NCI-H1417 (cell line): ENCODE data around the gene FAM3A.

Source experiments
- DNase-seq, 3 experiments: peaks; one replicate each; lab custom pipeline; 2025; lab: John Stamatoyannopoulos, UW

Gene FAM3A

DNA sequence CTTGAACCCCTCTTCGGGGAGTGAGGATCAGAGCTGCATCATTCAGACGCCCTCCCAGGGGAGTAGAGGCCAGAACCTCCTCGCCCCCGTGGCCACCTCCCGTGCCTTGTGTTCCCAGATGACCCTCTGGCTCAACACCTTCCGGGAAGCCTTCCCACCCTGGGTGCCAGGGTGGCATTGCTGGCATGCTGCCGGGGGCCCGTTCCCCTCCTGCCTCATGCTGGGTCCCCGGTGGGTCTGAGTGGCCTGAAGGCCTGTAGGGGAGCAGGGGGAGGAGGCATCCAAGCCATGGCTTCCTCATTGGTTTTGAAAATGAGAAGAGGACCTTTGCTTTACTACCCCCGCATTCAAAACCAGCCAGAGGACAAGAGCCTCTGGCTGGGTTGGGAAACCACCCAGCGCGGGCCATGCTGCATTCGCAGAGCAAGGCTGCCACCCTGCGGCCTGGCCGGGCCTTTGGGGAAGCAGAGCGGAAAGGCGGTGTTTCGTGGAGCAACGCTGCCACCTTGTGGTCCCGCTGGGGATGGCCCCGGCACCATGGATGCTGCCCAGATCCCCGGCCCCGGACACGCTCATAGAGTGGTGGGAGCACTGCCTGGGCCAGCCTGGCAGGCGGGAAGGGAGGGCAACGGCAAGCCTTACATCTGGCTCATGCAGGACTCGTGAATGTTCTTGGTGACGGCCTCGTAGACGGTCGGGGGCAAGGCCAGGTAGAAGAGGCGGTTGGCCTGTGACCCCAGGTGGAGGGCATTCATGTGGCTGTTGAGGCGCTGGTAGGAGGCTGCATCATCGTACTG is 18.7 kb upstream of the FAM3A start:
- peak; percentile 73 to 93 (median 86) for DNase-seq

DNA sequence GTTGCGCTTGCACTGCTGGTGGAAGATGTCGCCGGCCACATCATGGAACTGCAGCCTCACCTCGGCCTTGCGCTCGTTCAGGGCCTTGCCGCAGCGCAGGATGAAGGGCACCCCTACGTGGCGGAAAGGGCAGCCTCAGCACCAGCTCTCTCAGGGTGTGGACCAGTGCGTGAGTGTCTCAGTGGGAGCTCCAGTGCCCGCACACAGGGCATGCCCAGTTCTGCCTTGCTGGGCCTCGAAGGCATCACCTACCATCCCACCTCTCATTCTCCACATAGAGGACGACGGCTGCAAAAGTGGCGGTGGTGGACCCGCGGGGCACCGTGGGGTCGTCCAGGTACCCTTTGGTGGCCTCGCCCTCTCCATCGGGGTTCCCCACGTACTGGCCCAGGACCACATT is 16.7 kb upstream of the FAM3A start:
- no peak for DNase-seq

DNA sequence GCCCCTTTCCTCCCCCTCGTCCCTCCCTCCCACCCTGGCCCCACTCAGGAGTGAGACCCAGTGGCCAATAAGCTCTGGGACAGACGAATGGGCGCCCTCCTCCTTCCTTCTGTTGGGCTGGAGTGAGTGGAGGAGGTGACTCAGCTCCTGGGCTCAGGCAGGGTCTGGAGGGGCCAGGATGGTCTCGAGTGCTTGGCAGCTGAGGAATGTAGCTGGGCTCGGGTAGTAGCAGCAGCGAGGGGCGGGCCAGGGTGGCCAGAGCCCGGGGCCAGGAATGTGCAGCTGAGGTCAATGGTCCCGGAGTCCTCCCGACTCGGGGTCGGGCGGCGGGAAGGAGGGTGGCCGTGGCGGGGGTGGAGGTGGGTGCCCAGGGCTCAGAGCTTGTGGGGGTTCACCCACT is 15.6 kb upstream of the FAM3A start:
- DNase-seq: no peak

DNA sequence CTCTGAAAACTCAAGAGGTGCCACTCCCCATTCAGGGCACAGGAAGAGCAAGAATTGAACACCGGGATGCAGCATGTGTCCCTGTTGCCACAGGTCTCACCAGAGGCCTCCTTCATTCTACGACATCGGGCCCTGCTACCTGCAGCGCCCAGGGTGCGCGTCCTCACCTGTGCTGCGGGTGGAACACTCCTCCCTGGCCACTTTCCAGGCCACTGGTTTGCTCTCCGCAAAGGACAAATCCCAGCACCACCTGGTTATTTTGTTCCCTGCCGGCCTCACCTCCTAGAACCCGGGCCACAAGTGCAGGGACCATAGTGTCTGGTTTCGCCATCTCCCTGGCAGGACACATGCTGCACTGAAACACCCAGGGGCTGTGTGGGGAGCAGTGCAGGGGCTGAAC is 14.3 kb upstream of the FAM3A start:
- DNase-seq: no peak

DNA sequence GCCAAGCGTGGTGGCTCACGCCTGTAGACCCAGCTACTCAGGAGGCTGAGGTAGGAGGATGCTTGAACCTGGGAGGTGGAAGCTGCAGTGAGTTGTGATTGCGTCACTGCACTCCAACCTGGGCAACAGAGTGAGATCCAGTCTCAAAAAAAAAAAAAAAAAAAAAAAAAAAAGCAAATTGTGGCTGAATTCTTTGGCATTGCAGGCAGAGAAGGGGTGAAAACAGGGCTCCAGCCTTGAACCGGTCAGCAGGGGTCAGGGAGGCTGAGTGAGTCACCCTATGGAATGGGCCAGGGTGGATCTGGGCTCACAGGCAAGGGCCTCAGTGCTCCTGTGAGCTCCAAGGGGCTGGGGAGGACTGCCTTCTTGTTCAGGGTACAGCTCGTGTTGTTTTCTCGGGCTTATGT is 13.2 kb upstream of the FAM3A start:
- no peak for DNase-seq

DNA sequence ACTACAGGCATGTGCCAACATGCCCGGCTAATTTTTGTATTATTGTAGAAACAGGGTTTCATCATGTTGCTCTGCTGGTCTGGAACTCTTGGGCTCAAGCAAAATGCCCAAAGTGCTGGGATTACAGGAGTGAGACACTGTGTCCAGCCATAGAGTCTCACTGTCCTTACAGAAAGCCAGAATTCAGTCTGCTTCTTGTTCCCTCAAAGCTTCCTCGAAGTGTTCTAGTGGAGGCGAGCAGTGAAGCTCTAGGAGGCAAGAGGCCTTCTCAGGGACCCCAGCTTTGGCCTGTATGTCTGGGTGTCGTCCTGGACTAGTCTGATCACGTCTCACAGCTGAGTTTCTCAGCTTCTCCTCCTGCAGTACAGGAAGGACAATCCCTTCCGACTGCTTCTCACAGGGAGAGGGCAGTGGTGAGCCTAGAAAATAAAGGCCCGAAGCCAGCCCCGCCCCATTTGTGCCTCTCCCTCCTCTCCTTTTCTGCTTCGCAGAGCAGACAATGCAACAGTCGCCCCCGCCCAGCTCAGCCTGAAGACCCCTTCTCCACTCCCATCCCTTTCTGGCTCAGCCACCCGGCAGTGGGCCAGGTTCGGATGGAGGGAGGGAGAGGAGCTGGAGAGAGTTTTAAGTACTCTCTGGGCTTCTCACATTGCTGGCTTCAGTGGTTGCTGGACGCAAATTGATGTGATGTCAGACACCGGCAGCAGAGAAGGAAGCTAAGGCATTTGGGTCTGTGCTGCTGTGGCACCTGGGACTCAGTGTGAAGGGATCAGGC is 11.1 kb upstream of the FAM3A start:
- peak; percentile 66 to 82 (median 73) for DNase-seq

DNA sequence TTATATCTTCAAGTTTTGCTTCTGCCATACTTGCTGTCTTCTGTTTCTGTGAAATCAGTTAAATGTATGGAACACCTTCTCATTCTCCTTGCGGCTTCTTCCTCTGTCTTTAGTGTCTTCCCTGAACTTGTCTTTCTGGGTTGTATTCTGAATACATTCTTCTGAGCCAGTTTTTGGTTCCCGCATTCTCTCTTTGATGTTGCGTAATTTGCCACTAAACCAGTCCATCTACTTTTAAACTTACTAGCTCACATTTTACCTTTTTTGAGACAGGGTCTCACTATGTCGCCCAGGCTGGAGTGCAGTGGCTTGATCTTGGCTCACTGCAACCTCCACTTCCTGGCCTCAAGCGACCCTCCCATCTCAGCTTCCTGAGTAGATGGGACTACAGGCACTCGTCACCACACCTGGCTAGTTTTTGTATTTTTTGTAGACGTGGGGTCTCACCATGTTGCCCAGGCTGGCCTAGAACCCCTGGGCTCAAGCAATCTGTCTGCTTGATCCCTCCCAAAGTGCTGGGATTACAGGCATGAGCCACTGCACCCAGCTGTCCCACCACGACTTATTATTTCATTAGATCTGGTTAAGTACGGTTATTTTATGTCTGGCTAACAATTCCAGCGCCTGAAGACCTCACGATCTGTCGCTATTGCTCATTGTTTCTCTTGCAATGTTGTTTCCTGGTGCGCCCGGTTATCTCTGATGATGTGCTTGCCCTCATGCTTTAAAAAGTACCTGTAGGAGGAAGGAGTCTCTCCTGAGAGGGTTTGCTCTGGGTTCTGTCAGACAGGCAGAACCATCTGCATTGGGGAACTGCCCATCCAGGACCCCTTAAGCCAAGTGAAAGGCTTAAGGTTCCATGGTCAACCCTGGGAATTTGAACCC is 9.8 kb upstream of the FAM3A start:
- DNase-seq: no peak

DNA sequence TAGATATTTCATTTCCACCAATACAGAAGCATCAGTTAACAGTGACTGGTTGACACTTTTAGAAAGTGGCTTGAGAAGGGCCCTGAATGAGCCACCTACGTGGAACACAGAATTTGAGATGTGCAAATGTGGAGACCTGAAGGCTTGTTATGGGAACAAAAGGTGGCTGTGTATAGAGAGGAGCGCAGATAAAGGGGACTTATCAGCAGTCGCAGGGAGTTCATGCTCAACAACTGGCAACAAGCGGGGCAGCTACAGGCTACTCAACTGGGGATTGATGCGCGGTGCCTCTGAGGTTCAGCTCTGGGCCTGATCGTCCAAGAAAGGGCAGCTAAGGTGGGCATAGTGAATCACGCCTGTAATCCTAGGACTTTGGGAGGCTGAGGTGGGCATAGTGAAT is 3.4 kb upstream of the FAM3A start:
- DNase-seq: no peak

DNA sequence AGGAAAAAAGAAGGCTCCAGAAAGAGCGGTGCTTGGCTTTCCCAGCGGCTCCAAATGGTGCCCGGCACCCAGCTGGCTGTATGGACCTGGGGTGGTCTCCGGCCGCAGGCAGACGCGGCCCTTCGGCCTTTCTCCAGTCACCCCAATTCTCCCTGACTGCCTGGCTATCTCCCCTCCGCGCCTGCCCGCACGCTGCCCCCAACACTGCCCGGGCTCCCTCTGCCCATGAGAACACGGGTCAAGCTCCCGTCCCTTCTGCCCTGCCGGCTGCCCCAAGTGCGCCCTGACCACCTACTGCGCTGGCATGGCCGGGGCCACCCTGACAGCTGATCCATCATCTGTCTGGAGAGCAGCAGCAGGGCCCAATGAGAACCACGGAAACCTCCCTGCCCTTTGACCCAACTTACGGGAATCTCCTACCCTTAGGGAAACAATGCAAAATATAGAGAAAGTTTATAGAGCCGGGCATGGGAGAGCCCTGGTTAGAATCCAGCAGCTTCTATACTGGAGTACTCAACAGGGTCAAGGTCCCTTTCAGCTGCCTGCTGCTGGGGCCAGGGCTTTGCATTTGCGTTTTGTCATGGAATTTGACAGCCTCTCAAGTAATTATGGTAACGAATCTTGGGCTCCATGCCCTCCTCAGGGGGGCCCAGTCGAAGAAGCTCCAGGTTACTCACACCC is 1.2 kb upstream of the FAM3A start:
- no peak for DNase-seq

DNA sequence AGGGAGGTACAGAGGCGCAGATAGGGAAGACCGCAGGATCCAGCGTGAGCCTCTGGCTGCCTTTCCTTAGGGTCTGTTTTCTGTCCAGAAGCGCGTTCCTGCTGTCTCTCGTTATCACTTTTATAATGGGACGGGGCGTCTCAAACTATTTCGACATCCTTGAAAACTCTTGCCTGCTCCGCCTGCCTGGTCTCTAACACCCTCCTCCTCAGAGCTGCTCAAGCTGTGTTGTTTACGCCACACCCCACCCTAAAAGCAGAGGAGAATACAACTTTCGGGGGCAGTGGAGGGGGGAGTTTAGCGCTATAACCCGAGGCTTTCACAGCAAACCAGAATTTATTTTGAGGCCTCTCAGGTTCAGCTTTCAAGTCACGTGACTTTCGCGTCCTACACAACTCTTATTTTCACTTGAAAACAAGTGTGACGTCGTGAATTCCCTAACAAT is 646 bp upstream of the FAM3A start:
- DNase-seq: no peak

DNA sequence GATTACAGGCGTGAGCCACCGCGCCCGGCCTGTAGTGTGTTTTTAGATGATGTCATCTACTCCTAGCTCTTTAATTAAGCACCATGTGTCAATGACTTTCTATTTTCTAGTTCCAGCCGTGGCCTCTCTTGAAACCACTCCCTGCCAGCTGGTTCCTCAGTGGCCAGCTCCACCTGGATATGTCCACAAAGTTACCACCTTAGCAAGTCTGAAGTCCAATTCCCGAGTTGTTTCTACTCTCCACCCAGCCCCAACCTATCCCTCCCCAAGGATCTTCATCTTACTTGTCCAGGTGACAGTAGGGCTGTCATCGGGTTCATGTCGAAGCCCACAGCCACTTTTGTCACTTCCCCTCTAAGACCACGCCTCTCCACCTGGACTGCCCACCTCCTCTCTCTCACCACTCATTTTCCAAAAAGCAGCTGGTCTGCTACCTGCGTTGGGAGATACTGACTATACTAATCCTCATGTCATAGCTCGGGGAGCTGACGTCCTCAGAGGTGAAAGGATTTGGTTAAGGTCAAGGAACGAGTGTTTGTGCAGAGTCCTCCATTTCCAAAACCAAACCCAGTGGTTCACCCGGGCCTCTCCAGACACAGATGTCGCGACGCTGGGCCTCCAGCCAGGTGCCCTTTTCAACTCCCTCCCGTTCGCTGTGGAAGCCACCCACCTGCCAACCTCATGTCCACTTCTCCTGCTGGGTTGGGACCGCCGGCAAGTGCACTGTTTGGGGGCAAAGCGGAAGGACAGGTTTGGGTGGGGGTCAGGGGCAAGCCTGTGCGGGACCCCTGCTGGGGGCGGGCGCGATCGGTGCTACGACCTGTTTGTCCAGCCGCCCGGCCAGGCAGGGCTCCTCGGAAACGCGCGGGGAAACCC is 704 bp downstream of the FAM3A start:
- DNase-seq: peak in 2 of 3 experiments; percentile 48 to 68

DNA sequence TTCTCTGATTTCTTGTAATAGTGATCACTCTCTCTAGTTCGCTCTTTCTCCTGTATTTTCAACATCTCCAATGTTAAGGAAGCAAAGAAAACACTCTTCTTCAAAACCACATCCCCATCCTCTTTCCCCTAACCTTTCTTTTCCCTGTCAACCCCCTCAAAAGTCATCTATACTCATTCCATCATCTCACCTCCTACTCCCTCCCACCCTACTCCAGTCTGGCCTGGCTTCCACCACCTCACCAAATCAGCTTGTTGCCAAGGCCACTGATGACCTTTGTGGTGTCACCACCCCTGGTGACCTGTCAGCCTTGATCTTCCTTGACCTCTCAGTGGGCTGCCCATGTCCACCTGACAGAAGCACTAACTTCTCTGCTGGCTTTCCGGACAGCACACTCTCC is 2.3 kb downstream of the FAM3A start:
- DNase-seq: no peak

DNA sequence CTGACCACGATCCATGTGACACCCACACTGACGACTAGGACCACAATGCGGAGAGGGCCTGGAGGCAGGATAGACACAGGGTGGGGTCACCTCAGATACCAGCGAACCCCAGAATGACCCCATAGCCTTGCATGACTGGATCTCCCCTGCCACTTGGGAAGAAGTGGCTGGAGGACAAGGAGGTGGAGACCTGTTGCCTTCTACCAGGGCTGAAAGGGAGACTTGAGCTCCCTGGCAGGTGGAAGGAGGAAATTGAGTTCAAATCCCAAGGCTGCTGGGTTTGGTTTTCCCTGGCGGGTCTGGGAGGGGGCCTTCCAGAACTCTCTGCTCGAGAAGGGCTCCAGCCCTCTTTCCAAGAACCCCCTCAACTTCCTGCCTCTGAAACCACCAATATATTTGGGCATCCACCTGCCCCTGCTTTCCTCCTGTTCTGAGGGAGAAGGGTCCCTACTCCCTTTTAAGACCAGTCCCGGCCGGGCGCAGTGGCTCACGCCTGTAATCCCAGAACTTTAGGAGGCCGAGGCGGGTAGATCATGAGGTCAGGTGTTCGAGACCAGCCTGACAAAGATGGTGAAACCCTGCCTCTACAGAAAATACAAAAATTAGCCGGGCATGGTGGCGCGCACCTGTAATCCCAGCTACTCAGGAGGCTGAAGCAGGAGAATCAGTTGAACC is 3.0 kb downstream of the FAM3A start:
- DNase-seq: no peak

DNA sequence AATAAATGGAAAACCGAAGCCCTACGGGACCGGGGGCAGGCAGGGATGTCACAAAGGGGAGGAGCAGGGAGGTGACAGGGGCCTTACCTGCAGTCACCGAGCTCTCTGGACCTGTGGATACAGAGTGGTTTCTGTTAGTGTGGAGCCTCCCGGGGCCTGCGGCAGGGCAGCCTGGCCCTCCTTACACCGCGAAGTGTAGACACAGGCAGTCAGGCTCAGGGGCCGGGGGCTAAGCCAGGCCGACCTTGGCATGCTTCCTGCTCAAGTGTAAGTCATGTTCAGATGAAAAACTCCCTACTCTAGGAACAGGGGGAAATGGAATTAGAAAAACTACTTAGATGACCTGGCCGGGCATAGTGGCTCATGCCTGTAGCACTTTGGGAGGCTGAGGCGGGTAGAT is 4.3 kb downstream of the FAM3A start:
- DNase-seq: no peak

DNA sequence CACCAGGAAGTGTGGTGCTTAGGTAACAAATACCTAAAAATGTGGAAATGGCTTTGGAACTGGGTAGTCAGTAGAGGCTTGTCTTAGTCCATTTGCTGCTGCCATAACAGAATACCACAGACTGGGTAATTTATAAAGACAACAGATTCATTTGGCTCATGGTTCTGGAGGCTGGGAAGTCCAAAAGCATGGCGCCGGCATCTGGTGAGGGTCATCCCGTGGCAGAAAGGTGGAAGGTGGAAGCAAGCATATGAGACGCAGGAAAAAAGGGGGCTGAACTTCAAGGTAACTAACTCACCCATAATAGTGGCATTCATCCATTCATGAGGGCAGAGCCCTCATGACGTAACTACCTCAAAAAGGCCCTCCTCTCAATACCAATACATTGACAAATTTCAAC is 6.6 kb downstream of the FAM3A start:
- no peak for DNase-seq

DNA sequence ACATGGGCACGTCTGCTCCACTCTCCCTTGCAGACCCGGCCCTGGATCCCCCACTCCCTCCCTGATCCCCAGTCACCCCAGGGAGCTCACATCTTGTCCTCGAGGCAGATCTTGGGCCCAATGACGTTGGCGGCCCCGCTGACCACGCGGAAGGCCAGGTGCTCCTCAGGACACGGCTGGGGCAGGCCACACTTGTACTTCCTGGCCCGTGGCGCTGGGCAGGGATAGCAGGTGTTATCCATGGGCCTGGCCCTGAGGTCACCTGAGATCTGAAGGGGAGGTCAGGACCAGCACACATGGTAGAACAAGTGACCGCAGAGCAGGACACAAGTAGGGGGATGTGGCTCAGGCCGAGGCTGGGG is 7.7 kb downstream of the FAM3A start:
- no peak for DNase-seq

DNA sequence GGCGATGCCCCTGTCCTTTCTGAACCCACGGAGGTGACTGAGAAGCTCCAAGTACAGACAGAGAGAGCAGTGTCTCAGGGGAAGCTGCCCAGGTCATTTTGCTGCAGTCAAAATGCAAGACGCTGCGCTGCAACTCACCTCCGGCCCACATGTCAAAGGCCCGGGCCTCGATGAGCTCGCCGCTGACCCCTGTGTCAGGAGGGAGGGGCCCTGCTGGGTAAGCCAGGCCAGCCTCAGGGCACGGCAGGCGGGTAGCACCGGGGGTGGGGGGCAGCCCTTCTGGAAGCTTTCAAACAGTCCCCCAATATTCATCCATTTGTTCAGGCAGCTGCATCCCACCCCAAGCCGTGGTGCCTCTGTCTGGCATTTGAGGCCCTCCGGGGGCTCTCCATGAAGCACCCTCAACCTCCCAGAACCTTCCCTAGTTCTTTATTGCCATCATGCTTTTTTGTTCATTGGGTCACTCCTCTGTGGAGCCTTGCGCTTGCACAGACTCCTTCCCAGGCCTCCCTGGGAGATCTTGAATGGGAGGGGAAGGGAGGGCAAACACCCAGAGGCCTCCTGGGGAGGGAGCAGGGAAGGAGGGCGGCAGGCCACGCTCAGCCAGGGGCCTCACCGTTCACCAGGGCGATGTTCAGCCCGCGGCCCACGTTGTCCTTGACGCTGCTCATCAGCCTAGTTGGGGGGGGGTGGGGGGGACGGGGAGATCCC is 8.2 kb downstream of the FAM3A start:
- no peak for DNase-seq

DNA sequence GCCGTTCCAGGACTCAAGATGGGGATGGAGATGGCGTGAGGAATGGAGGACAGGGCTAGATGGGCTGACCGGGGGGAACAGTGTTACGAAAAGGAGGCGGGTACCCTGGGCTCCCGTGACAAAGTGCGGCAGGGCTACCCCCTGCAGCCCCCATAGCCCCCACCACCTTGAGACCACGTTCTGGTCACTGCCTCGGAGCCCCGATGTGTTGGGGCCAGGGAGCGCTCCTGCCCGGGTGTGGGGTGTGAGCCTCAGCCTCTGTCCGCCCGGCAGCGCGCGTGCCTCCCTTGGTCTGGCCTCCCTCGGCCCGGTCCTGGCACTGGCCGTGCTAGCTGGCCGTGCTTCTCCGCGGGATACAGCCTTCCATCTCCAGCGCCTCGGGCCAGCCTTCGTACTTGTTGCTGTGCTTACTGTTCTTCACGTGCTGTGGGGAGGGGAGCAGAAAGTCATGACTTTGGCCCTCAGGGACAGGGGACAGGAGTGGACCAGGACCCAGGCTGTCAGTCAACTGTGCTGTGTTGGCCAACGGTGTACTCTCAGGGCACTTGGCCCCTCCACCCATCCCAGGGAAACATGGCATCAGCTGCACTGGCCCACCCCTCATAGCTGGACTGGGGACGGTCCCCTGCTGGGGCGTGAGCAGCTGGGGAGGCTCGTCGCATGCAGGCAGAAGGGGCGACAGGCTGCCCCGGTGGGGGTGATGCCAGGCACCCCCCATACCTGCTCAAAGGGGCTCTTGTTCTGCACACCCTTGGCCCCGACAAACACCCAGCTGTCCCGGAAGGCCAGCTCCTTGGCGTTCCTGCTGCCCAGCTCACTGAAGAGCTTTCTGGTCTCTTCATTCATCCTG is 9.3 kb downstream of the FAM3A start:
- DNase-seq: no peak

DNA sequence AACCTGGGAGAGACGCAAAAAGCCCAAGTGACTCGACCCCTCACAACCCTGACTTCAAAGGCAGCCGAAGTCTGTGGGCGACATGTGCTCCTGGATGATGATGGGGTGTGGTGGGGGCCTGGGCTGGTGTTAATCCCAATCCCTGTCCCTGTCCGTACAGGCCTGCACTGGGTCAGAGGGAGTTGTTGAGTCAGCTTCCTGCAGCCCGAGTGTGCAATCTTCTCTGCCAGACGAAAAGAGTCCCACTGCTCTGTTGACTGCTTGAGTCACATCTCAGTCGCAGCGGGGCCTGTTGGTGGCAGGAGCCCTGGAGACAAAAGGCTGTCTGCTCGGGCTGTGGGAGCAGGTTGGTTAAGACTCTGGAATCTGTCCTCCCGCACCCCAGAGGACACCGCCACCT is 10.3 kb downstream of the FAM3A start:
- no peak for DNase-seq
